Esophagus (tissue), 2 donors: ENCODE data around the gene BRD4. TPM values are rescaled to one million over a fixed set of nuclear protein-coding genes. Genes with fewer than 3 reads are reported as not detected.

Experiments used
- H3K27ac ChIP-seq, 2 donors: one replicate each; pipeline ENCODE4 v1.5.1; 2013; ENCODE audit warnings: low read depth in 2 of 2, mild to moderate bottlenecking in 2 of 2, inconsistent platforms in 1 of 2, low read length in 1 of 2, moderate library complexity in 1 of 2
- H3K27me3 ChIP-seq, 2 donors: one replicate each; pipeline ENCODE4 v1.6.1; 2013; ENCODE audit warnings: low read length in 2 of 2, control low read depth in 1 of 2, mild to moderate bottlenecking in 1 of 2; ENCODE audit not compliant: insufficient read depth in 2 of 2, control insufficient read depth in 1 of 2
- H3K36me3 ChIP-seq, 2 donors: one replicate each; pipeline ENCODE4 v1.6.1; 2013; ENCODE audit warnings: low read length in 1 of 2; ENCODE audit not compliant: control insufficient read depth in 2 of 2, insufficient read depth in 2 of 2
- H3K4me1 ChIP-seq, 2 donors: one replicate each; pipeline ENCODE4 v1.6.1; 2013; ENCODE audit warnings: low read length in 1 of 2; ENCODE audit not compliant: control insufficient read depth in 2 of 2, insufficient read depth in 2 of 2
- H3K4me3 ChIP-seq, 2 donors: one replicate each; pipeline ENCODE4 v1.5.1; 2013; ENCODE audit warnings: low read length in 2 of 2, mild to moderate bottlenecking in 2 of 2, low read depth in 1 of 2, moderate library complexity in 1 of 2
- H3K9me3 ChIP-seq, 2 donors: one replicate each; pipeline ENCODE4 v1.6.1; 2013; ENCODE audit warnings: mild to moderate bottlenecking in 2 of 2, low read depth in 1 of 2, low read length in 1 of 2, moderate library complexity in 1 of 2; ENCODE audit not compliant: control insufficient read depth in 2 of 2, insufficient read depth in 1 of 2
- WGBS, 2 donors: extraction: QIAGEN DNeasy Blood & Tissue Kit; methylation state at CpG; one replicate each; pipeline ENCODE4 v1.1.7; 2013; 5-methylcytosine and 5-hydroxymethylcytosine counted together
- polyA plus RNA-seq, 2 donors: library from polyadenylated mRNA; stranded (reverse); fragments of 200-250 nt; gene quantifications; one replicate each; pipeline ENCODE4 v1.2.3, GENCODE V29; 2013
- donor health status: healthy with polysubstance abuse.
- donor health status: Bipolar disorder and iron deficiency.

Gene BRD4
- polyA plus RNA-seq, 2 donors, result 13.9 to 27.4 TPM

DNA sequence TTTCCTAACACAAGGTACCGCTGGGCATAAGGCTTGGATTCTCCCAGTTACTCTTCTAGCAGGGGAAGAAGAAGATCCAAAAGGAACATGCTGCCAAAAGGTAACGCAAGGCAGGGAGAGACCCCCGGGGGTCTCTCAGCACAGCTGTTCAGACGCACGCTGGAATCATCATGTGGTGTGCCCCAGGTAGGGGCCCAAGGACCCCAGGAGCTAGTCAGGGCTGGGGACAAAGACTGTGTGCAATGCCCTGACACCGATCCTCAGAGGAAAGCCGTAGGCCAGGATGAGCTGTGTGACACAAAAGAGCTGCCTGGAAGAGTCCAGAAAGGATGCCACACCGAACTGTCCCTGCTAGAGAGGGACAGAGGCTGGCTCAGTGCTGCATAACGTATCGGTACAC, 77.8 kb downstream of the BRD4 start:
- no peaks in the 10 kb centered on the region for H3K9me3 ChIP-seq
- no peak overlapping the region for H3K4me3 ChIP-seq
- peaks cover 41 to 78% of the 10 kb centered on the region in 2 donors for H3K36me3 ChIP-seq
- H3K27ac ChIP-seq, result no peak overlapping the region
- 93 to 95% methylated on average over 10 of the region's 10 CpGs for WGBS, 2 donors
- H3K27me3 ChIP-seq, result no peaks in the 10 kb centered on the region
- peaks cover 3 to 22% of the 10 kb centered on the region in 2 donors for H3K4me1 ChIP-seq

DNA sequence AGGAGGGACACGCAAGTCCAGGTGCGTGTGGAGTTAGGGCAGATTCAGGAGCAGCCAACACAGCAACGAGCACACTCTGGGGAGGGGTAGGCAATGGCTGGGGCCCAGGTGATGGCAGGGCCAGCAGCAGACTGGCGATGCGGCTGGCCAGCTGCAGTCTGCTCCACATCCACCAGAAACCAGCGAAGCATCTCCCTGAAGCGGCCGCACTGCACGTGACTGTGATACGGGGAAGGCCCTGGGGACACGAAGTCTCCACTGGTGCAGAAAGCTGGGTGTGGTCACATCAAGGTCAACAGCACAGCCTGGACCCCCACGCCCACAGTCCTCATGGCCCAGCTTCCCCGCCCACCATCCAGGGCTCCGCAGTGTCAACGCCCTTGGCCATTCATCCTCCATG, 78.8 kb downstream of the BRD4 start:
- WGBS, 2 donors, result 80 to 81% methylated on average over 15 of the region's 15 CpGs

DNA sequence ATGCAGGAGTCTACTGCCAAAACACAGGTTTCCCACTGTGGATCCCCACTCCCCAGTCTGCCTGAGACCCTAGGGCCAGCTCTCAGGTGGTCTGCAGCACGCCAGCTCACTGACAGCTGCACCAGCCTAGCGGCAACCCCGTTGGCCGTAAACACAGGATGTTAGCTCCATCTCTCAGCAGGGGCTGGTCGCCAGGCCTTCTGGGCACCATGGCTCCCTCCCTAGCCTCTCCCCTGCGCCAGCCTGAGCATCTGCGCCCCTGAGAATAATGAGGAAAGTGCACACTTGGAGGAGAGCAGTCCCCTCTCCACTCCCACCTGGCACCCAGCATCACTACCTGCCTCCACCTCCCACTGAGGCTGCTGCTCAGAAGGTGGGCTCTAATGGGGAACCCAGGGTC, 79.3 kb downstream of the BRD4 start:
- no peak overlapping the region for H3K27ac ChIP-seq
- H3K27me3 ChIP-seq, result no peaks in the 10 kb centered on the region
- 77 to 79% methylated on average over 7 of the region's 7 CpGs for WGBS, 2 donors
- peaks cover 30 to 73% of the 10 kb centered on the region in 2 donors for H3K36me3 ChIP-seq
- no peak overlapping the region for H3K4me3 ChIP-seq
- H3K9me3 ChIP-seq, result no peaks in the 10 kb centered on the region
- peaks cover 7 to 36% of the 10 kb centered on the region in 2 donors for H3K4me1 ChIP-seq

More for the DNA sequence above, 78.8 kb downstream of the BRD4 start:
- Histone ChIP-seq H3K36me3 (peaks cover 30 to 74% of the 10 kb centered on the region in 2 donors), H3K27ac (no peak overlapping the region), H3K4me1 (peaks cover 7 to 32% of the 10 kb centered on the region in 2 donors), H3K9me3 (no peaks in the 10 kb centered on the region), H3K27me3 (no peaks in the 10 kb centered on the region), H3K4me3 (no peak overlapping the region)

DNA sequence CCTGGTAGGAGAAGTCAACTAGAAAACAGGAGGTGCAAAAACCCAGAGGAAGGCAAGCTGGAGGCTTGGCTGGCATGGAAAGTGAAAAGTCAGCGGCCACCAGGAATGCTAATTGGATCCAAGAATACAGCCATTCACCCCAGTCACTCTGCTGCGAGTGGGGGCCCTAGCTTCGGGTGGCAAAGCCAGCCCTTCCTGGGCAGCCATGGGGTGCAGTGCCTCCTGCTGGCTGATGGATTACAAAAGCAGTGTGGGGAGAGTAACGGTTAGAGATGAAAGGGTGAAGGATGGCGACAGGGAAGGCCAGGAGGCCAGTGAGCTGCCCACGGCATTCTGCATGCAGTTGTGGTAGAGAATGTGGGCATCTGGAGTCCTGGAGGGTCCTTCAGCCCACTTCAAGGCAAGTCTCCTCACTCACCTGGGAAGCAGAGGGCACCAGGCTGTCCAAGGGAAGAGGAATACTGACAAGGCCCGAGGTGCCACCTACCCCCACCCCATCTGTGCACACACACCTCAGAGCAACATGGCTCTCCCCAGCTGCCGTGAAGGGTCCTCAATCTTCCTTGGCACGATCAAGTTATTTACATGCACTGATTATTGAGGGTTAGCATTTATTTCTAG, 79.8 kb downstream of the BRD4 start:
- H3K27me3 ChIP-seq, result no peaks in the 10 kb centered on the region
- peak overlapping the region; percentile 3 to 60 for H3K27ac ChIP-seq
- peaks cover 9 to 36% of the 10 kb centered on the region in 2 donors for H3K4me1 ChIP-seq
- H3K4me3 ChIP-seq, result no peak overlapping the region
- H3K36me3 ChIP-seq, result peaks cover 30 to 69% of the 10 kb centered on the region in 2 donors
- H3K9me3 ChIP-seq, result no peaks in the 10 kb centered on the region
- 60 to 66% methylated on average over 9 of the region's 9 CpGs for WGBS, 2 donors

DNA sequence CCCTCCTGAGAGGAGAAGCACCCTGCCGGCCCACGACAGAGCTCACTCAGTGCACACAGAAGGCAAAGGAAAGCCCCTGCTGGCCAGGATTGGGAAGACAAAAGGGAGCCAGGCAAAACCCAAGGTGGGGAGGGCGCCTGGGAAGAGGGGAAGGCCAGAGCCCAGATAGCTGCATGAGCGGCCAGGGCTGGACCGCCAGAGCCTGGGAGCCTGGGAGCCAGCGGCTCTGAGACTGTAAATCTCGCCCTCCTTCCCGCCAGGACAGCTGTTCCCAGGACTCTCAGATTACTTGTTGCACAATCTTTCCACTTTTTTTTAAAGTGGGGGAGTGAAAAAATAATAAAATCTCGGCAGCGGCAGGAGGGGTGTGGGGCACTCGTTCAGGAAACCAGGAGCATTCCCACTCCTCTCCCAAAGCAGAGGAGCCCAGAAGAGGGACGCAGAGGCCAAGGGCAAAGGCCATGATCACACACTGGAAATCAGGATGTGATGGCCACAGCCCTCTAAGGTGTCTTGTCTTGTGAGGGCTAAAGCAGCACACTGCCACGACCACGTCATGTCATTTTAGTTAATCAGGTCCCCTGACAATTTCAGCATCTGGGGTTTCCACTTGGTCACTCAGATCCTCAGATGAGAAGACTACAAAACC, 80.5 kb downstream of the BRD4 start:
- WGBS, 2 donors, result 46 to 50% methylated on average over 14 of the region's 14 CpGs
- H3K4me1 ChIP-seq, result peaks cover 9 to 38% of the 10 kb centered on the region in 2 donors
- H3K27ac ChIP-seq, result peak overlapping the region; percentile 47 to 81
- H3K4me3 ChIP-seq, result no peak overlapping the region
- H3K36me3 ChIP-seq, result peaks cover 30 to 67% of the 10 kb centered on the region in 2 donors
- no peaks in the 10 kb centered on the region for H3K9me3 ChIP-seq
- H3K27me3 ChIP-seq, result no peaks in the 10 kb centered on the region

DNA sequence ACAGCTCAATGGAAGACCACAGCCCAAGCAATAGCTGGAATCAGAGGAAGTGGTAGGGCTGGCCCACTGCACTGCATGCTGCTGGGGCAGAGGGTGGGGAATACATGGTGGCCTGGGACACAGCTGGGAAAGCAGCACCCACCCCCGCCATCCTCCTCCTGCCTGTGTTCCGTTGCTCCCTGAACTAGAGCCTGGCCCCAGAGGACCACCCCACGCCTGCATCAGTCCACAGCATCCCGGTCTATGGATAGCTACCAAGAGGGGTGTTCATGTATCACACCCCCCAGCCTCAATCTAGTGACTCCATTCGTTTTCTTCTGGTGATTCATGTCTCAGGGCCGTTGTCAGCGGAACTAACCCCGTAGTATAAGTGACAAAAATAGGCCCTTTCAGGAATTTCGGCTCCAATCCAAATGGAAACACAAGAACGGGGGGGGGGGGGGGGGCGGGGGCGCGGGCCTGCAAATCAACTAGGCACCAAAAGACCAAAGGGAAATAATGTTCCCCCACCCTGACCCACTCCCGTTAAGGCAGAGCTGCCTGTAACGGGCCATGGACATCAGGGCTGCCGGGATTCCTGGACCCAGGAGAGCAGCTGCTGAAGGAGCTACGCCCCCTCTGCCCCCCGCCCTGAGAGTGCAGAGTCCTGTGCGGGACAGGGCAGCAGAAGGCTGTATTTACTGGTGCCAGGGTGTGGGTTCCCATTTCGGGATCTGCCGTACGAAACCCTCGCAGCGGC, 81.2 kb downstream of the BRD4 start:
- WGBS, 2 donors, result 46 to 60% methylated on average over 21 to 24 of the region's 24 CpGs
- Histone ChIP-seq H3K4me3 (no peak overlapping the region), H3K36me3 (peaks cover 30 to 61% of the 10 kb centered on the region in 2 donors), H3K9me3 (no peaks in the 10 kb centered on the region), H3K27me3 (no peaks in the 10 kb centered on the region), H3K4me1 (peaks cover 9 to 38% of the 10 kb centered on the region in 2 donors), H3K27ac (peak overlapping the region; percentile 83 to 90)

DNA sequence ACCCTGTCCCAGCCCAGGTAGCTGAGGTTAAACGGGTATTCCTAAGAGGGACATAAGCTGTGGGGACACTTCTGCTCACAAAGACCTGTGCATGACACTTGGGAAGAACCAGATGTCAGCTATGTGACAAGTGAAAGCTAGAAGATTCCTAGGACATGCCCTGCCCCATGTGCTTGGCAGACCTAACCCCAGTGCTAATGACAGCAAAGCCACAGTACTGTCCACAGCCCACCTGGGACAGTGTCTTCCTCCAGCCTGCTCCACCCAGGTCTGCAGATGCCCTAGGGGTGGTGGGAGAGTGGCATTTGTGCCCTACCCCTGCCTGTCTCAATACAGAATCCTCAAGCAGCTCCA, 81.7 kb downstream of the BRD4 start:
- Histone ChIP-seq H3K27ac (peak overlapping the region; percentile 83 to 90), H3K9me3 (peaks cover 0 to 2% of the 10 kb centered on the region in 2 donors), H3K36me3 (peaks cover 24 to 59% of the 10 kb centered on the region in 2 donors), H3K27me3 (no peaks in the 10 kb centered on the region), H3K4me1 (peaks cover 9 to 38% of the 10 kb centered on the region in 2 donors), H3K4me3 (no peak overlapping the region)
- 37 to 52% methylated on average over 1 of the region's 1 CpG for WGBS, 2 donors

DNA sequence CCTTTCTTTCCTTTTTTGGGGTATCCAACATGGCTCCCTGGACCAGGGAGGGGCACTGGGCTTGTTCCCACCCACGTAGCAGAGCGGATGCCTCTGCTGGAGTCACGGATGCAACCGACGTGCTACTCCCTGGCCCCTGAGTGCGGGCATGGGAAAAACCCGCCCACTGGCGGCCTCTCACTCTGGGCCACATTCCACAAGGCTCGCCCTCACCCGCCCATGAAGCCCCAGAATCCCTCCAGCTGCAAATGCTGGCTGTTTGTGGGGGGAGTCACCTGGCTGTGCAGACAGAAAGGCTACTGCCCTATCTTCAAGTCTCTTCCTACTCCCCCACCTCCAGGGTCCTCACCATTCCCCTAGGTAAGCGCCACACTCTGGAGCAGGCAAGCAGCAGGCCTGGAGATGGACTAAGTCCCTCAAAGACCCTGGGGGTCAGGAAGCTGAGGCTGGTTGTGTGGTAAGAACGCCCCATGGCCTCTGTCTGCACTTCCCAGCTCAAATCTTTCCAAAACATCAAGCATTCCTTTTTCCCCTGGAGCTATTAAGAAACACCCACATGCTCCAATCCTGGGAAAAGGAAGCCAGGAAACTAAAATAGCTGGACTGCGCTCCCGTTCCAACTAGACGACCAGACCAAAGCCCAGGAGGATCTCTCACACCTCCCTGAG, 82.2 kb downstream of the BRD4 start:
- Histone ChIP-seq H3K27ac (peak overlapping the region; percentile 83 to 90), H3K4me3 (no peak overlapping the region), H3K4me1 (peaks cover 9 to 40% of the 10 kb centered on the region in 2 donors), H3K36me3 (peaks cover 19 to 59% of the 10 kb centered on the region in 2 donors), H3K27me3 (no peaks in the 10 kb centered on the region), H3K9me3 (peaks cover 0 to 2% of the 10 kb centered on the region in 2 donors)
- WGBS, 2 donors, result 24 to 40% methylated on average over 15 of the region's 15 CpGs

DNA sequence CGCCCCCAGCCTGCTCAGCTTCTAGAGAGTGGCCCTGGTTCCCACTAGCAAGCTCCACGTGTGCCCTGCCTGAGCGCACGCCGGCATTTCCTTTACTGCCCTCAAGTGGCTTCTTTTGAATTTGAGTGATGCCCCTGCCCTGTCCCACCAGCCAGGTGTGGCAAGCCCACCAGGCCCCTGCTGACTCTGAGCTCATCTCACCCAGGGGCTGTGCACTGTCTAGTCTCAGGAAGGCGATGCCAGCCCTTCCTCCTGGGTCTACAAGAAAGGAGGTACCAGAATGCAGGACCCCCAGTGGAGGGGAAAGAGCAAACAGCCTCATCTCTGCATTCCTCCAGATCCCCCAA, 82.8 kb downstream of the BRD4 start:
- H3K4me3 ChIP-seq, result no peak overlapping the region
- H3K36me3 ChIP-seq, result peaks cover 14 to 58% of the 10 kb centered on the region in 2 donors
- WGBS, 2 donors, result 60 to 81% methylated on average over 6 of the region's 6 CpGs
- peaks cover 9 to 40% of the 10 kb centered on the region in 2 donors for H3K4me1 ChIP-seq
- H3K27me3 ChIP-seq, result no peaks in the 10 kb centered on the region
- peaks cover 0 to 2% of the 10 kb centered on the region in 2 donors for H3K9me3 ChIP-seq
- H3K27ac ChIP-seq, result peak overlapping the region; percentile 80 to 90
